Heart left ventricle (tissue), 16 donors: ENCODE data around the gene ARHGEF10L. TPM values are rescaled to one million over a fixed set of nuclear protein-coding genes. Genes with fewer than 3 reads are reported as not detected.

Source experiments
- ATAC-seq, 4 donors: fragments of 200-7000 bp; cut with Tn5 transposase; one replicate each; pipeline ENCODE4 v1.9.1; 2020 to 2022; ENCODE audit warnings: moderate library complexity in 4 of 4, mild to moderate bottlenecking in 3 of 4, moderate number of reproducible peaks in 1 of 4
- DNase-seq, 5 donors: peaks; one replicate each; pipeline ENCODE4 v3.0.0-alpha.2; 2020
- H3K27ac ChIP-seq, 12 donors: fragments of 200-600 bp; sonication (generic) in 4 of 12; one replicate each; pipeline versions ENCODE4 v1.5.0 to v1.8.0; 2016 to 2022; ENCODE audit warnings: mild to moderate bottlenecking in 2 of 12
- H3K27me3 ChIP-seq, 9 donors: fragments of 200-600 bp; sonication (generic) in 2 of 9; one replicate each; pipeline versions ENCODE4 v1.5.1 to v1.8.0; 2016 to 2022; ENCODE audit warnings: mild to moderate bottlenecking in 3 of 9
- H3K36me3 ChIP-seq, 9 donors: fragments of 200-600 bp; sonication (generic) in 2 of 9; one replicate each; pipeline versions ENCODE4 v1.5.0 to v1.8.0; 2018 to 2022; ENCODE audit warnings: mild to moderate bottlenecking in 2 of 9
- H3K4me1 ChIP-seq, 12 donors: fragments of 200-600 bp; sonication (generic) in 4 of 12; one replicate each; pipeline versions ENCODE4 v1.5.0 to v1.8.0; 2016 to 2022; ENCODE audit warnings: mild to moderate bottlenecking in 3 of 12
- H3K4me3 ChIP-seq, 12 donors: fragments of 200-600 bp; sonication (generic) in 4 of 12; one replicate each; pipeline versions ENCODE4 v1.5.0 to v1.8.0; 2017 to 2022; ENCODE audit warnings: mild to moderate bottlenecking in 9 of 12, moderate library complexity in 4 of 12
- H3K9me3 ChIP-seq, 12 donors: fragments of 200-600 bp; sonication (generic) in 4 of 12; one replicate each; pipeline versions ENCODE4 v1.5.0 to v1.8.0; 2016 to 2022; ENCODE audit warnings: mild to moderate bottlenecking in 1 of 12
- POLR2A ChIP-seq, 2 donors: fragments of 450-650 bp; IDR thresholded peaks; one replicate each; pipeline ENCODE4 v1.6.1; 2017; ENCODE audit warnings: antibody characterized with exemption in 2 of 2, mild to moderate bottlenecking in 2 of 2, moderate library complexity in 2 of 2
- WGBS, 4 donors: extraction: QIAGEN DNeasy Blood & Tissue Kit in 2 of 4; methylation state at CpG; one replicate each; pipeline versions ENCODE4 v1.1.5 to v1.1.7; 2013 to 2018; 5-methylcytosine and 5-hydroxymethylcytosine counted together
- intact Hi-C, 10 donors: fragments of 100-400 bp; cut with DNase I; formaldehyde crosslinking; loops; one replicate each; pipeline versions ENCODE4 v1.11.1 to v1.14.2; 2022
- polyA plus RNA-seq, 2 donors: library from polyadenylated mRNA; stranded (reverse); fragments of 200-250 nt; gene quantifications; one replicate each; pipeline ENCODE4 v1.2.3, GENCODE V29; 2013
- total RNA-seq, 9 donors: library from RNA; depleted of rRNA in 2 of 9; stranded (reverse); fragments of >200 nt in 2 of 9; fragmentation: NEBNext Ultra II Directional in 3 of 9; extraction: Animal tissue kit (Norgen Biotek cat#: 25700) in 3 of 9; gene quantifications; one replicate each; pipeline versions ENCODE4 v1.1.0 to v1.2.4, GENCODE V29; 2016 to 2023
- TF ChIP-seq, protein P1 (sequence below), 12 donors: fragments of 200-600 bp; sonication (generic) in 4 of 12; IDR thresholded peaks; one replicate each; pipeline versions ENCODE4 v1.5.0 to v1.8.0; 2018 to 2022; ENCODE audit warnings: antibody characterized with exemption in 12 of 12, mild to moderate bottlenecking in 5 of 12
- donor health status: ischemic (EF 13 %, LVEDD 7.1; RV severe dilation, severe dysfunction).
- donor health status: healthy with polysubstance abuse.
- donor health status: DM: no; HTN: yes; CAD: no.
- donor health status: DM: no; HTN: no; CAD: no.
- donor health status: ischemic (EF 25% LVEDD 6.9; RV normal size, moderate dysfunction).
- donor health status: ischemic (EF 25% LVEDD 5.7; RV mildly dilated, moderate dysfunction).
- donor health status: healthy.
- donor health status: DM: yes; HTN: yes; CAD: no.
- donor health status: ischemic (EF 35%, LVEDD 5.7; RV mildly dilated, moderate dysfunction).
- donor health status: nonischemic (EF 11% LVEDD 7.7; RV severe dilation, severe dysfunction).
- donor health status: DM: yes; HTN: yes; CAD: no.
- donor health status: PGD.
- donor health status: ischemic (EF 29% LVEDD 5.4; RV normal size, mild dysfunction).
- donor health status: nonischemic (EF 23%, LVEDD 6.1; RV moderate dilation, normal function).

ARHGEF10L gene
- total and polyA plus RNA-seq, 11 donors = 44.6 to 72.8 (median 57.9) TPM

DNA sequence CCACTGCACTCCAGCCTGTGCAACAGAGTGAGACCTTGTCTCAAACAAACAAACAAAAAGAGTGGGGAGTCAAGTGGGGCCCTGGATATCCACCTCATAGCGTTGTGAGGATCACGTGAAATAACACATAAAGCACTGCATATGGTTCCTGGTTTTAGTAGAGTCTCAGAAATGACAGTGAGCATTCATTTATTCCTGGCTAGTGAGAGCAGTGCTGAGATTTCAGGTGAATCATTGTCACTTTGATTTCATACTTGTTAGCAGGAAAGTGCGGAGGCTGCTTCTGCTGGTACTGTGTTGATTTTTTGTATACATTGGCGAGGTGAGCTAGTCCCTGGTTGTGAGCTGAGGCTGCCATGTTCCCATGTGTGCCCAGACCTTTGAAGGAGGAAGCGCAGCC is 22.9 kb downstream of the ARHGEF10L start:
- Histone ChIP-seq H3K36me3 (no peaks in the 10 kb centered on the region), H3K27ac (peak overlapping the region in 11 of 12 donors; percentile 40 to 97 (median 84)), H3K27me3 (no peaks in the 10 kb centered on the region), H3K9me3 (no peaks in the 10 kb centered on the region), H3K4me3 (no peak overlapping the region), H3K4me1 (peaks cover 5 to 75% (median 51%) of the 10 kb centered on the region in 12 donors)
- intact Hi-C loops = no loop called here
- ATAC-seq = no peak
- DNase-seq = no peak
- 86 to 98% (median 95%) methylated on average over 5 of the region's 5 CpGs for WGBS, 4 donors
- TF ChIP-seq POLR2A (IDR thresholded peaks at IDR 0.05) = no peak
- TF ChIP-seq, protein P1, sequence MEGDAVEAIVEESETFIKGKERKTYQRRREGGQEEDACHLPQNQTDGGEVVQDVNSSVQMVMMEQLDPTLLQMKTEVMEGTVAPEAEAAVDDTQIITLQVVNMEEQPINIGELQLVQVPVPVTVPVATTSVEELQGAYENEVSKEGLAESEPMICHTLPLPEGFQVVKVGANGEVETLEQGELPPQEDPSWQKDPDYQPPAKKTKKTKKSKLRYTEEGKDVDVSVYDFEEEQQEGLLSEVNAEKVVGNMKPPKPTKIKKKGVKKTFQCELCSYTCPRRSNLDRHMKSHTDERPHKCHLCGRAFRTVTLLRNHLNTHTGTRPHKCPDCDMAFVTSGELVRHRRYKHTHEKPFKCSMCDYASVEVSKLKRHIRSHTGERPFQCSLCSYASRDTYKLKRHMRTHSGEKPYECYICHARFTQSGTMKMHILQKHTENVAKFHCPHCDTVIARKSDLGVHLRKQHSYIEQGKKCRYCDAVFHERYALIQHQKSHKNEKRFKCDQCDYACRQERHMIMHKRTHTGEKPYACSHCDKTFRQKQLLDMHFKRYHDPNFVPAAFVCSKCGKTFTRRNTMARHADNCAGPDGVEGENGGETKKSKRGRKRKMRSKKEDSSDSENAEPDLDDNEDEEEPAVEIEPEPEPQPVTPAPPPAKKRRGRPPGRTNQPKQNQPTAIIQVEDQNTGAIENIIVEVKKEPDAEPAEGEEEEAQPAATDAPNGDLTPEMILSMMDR (IDR thresholded peaks at IDR 0.05) = no peak

DNA sequence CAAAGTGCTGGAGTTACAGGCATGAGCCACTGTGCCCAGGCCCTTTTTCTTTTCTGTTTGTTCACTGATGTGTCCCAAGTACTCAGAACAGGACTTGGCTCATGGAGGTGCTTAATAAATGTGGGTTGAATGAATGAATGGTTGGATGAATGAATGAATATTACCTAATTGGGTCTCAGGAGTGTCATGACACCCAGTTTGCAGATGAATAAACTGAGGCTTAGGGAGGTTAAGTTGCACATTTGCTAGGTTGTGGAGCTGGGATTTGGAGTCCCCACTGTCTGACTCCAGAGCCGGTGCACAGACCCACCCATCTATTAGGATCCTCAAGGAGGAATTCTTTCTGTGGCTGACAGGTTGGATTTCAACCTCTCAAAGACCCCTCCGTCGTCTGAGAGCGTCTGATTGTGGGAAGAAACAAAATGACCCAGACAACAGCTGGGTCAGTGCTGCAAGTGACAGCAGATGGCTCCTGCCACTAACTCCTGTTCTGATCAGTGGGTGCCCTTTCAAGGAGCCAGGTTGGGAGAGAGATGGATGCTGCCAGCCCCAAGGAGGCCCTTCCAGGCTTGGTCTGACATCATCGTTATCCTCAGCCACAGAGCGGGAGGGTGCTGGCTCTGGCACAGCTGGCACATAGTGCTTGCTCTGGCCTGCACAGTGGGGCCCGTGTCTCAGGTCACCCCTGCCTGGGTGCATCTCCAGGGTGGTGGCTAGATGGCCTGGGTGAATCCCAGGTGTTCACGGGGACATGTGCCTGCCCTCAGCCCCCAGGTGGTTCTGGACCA is 24.2 kb downstream of the ARHGEF10L start:
- intact Hi-C loops = no loop called here
- ATAC-seq (peak; percentile 63 to 78 (median 74)), DNase-seq (peak in 4 of 5 donors; percentile 53 to 85 (median 71))
- TF ChIP-seq, protein P1 (IDR thresholded peaks at IDR 0.05) = no peak
- TF ChIP-seq POLR2A (IDR thresholded peaks at IDR 0.05) = no peak
- no peaks in the 10 kb centered on the region for H3K9me3 ChIP-seq
- H3K4me1 ChIP-seq = peaks cover 5 to 88% (median 64%) of the 10 kb centered on the region in 12 donors
- no peaks in the 10 kb centered on the region for H3K36me3 ChIP-seq
- 56 to 72% (median 66%) methylated on average over 8 of the region's 8 CpGs for WGBS, 4 donors
- H3K4me3 ChIP-seq = no peak overlapping the region
- peak overlapping the region in 11 of 12 donors; percentile 0 to 97 (median 79) for H3K27ac ChIP-seq
- no peaks in the 10 kb centered on the region for H3K27me3 ChIP-seq

DNA sequence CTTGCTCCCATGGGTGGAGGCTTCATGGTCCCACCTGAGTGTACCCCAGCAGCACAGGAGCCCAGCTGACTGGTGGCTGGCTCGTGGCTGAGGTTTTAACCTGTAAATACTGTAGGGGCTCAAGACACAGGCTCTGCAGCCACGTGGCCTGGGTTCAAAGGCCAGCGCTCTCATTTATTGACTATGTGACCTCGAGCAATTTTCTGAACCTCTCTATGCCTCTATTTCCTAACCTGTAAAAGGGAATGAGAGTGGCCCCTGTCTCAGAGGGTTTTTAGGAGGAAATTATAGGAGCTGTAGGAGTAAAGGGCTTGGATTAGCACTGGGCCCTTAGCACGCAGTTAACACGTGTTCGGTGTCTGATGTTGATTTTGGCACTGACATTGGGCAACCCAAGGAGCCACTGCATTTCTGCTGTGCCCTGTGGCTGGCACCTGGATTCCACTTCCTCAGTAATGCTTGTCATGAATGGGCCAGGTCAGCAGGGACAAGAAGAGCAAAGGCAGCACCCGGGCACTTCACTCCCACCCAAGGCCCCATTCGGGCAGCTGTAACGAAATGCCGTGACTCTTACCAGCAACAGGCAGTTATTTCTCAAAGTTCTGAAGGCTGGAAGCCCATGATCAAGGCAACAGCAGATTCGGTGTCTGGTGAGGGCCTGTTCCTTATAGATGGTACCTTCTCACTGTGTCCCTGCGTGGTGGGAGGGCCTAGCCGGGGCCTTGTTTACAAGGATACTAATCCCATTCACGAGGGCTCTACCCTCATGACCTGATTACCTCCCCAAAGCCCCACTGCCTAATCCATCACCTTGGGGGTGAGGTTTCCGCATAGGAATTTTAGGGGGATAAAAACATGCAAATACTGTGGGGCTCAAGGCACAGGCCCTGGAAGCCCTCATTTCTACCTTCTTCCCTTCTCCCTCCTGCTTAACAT is 25.2 kb downstream of the ARHGEF10L start:
- Histone ChIP-seq H3K4me3 (no peak overlapping the region), H3K36me3 (no peaks in the 10 kb centered on the region), H3K9me3 (no peaks in the 10 kb centered on the region), H3K4me1 (peaks cover 5 to 93% (median 73%) of the 10 kb centered on the region in 12 donors), H3K27me3 (no peaks in the 10 kb centered on the region), H3K27ac (peak overlapping the region in 11 of 12 donors; percentile 0 to 97 (median 79))
- intact Hi-C loops = no loop called here
- DNase-seq (no peak), ATAC-seq (no peak)
- 66 to 82% (median 73%) methylated on average over 16 of the region's 16 CpGs for WGBS, 4 donors
- no peak for TF ChIP-seq POLR2A (IDR thresholded peaks at IDR 0.05)
- TF ChIP-seq, protein P1 (IDR thresholded peaks at IDR 0.05) = no peak
